WTC11 (cell line): ENCODE results near the gene FLT3LG. TPM values are rescaled to one million over a fixed set of nuclear protein-coding genes. Genes with fewer than 3 reads are reported as not detected.
"Not testable (repeated sequence)": the region's sequence is repeated elsewhere in the genome, so short reads cannot be mapped to it uniquely, and the experiment has no call there.

Experiments
- ATAC-seq: fragments of 200-7000 bp; cut with Tn5 transposase; 2 replicates; pipeline ENCODE4 v1.10.0; 2021; ENCODE audit warnings: mild to moderate bottlenecking, moderate library complexity
- CTCF ChIA-PET: fragments of 300-600 bp; sonication (Branson Sonifier 250); formaldehyde crosslinking; loops from one replicate; lab custom pipeline; 2021; ENCODE audit warnings: antibody characterized with exemption; lab: Charles Lee
- POLR2A ChIA-PET: fragments of 350-600 bp; sonication (Branson Sonifier 250); formaldehyde crosslinking; loops from one replicate; lab custom pipeline; 2021; ENCODE audit warnings: antibody characterized with exemption; lab: Charles Lee
- DNase-seq: peaks from one replicate; pipeline ENCODE4 v3.0.0; 2021; ENCODE audit warnings: low spot score
- H3K27ac Mint-ChIP-seq: 2 replicates; pipeline ENCODE4 v1.8.0; 2021; ENCODE audit warnings: mixed read lengths
- H3K27me3 Mint-ChIP-seq: 2 replicates; pipeline ENCODE4 v1.8.0; 2021; ENCODE audit warnings: low read depth, mild to moderate bottlenecking, moderate library complexity, mixed read lengths
- H3K36me3 Mint-ChIP-seq: 2 replicates; pipeline ENCODE4 v1.8.0; 2021; ENCODE audit warnings: mixed read lengths
- H3K4me1 Mint-ChIP-seq: 2 replicates; pipeline ENCODE4 v1.8.0; 2022; ENCODE audit warnings: mixed read lengths
- H3K4me3 Mint-ChIP-seq: 2 replicates; pipeline ENCODE4 v1.8.0; 2021; ENCODE audit warnings: mild to moderate bottlenecking, moderate library complexity, mixed read lengths
- H3K9me3 Mint-ChIP-seq: 2 replicates; pipeline ENCODE4 v1.8.0; 2021; ENCODE audit warnings: mixed read lengths
- CREM ChIP-seq: sonication (generic); formaldehyde crosslinking; IDR thresholded peaks from 2 replicates; pipeline ENCODE4 v1.8.1; 2022; ENCODE audit warnings: mild to moderate bottlenecking, missing genetic modification reagents, moderate library complexity
- ETV6 ChIP-seq: sonication (generic); formaldehyde crosslinking; IDR thresholded peaks from 2 replicates; pipeline ENCODE4 v1.8.1; 2022; ENCODE audit warnings: mild to moderate bottlenecking, missing genetic modification reagents
- JUN ChIP-seq: sonication (generic); formaldehyde crosslinking; IDR thresholded peaks from 2 replicates; pipeline ENCODE4 v1.8.0; 2023; ENCODE audit warnings: mild to moderate bottlenecking, missing genetic modification reagents
- NR1H2 ChIP-seq: sonication (generic); formaldehyde crosslinking; IDR thresholded peaks from 2 replicates; pipeline ENCODE4 v1.9.0; 2021; ENCODE audit warnings: mild to moderate bottlenecking, moderate library complexity, missing genetic modification reagents
- SP1 ChIP-seq: sonication (generic); formaldehyde crosslinking; conservative IDR thresholded peaks from 2 replicates; pipeline ENCODE4 v1.8.1; 2022; ENCODE audit warnings: missing genetic modification reagents
- ZNF263 ChIP-seq: sonication (generic); formaldehyde crosslinking; IDR thresholded peaks from 2 replicates; pipeline ENCODE4 v1.8.1; 2022; ENCODE audit warnings: low read depth, mild to moderate bottlenecking, moderate library complexity, missing genetic modification reagents
- total RNA-seq: library from RNA; stranded (reverse); gene quantifications from 3 replicates; pipeline ENCODE4 v1.2.3, GENCODE V29; 2021
- TF ChIP-seq, protein P1 (sequence below): sonication (generic); formaldehyde crosslinking; IDR thresholded peaks from 2 replicates; pipeline ENCODE4 v1.8.0; 2023; ENCODE audit warnings: missing genetic modification reagents, mild to moderate bottlenecking, borderline replicate concordance
- TF ChIP-seq, protein P2 (sequence below): sonication (generic); formaldehyde crosslinking; IDR thresholded peaks from 2 replicates; pipeline ENCODE4 v1.8.1; 2023; ENCODE audit warnings: mild to moderate bottlenecking, moderate library complexity, missing genetic modification reagents
- TF ChIP-seq, protein P3 (sequence below): sonication (generic); formaldehyde crosslinking; IDR thresholded peaks from 2 replicates; pipeline ENCODE4 v1.8.1; 2022; ENCODE audit warnings: missing genetic modification reagents, borderline replicate concordance

FLT3LG gene
- total RNA-seq, 1 experiment from 2014 or later: 2.9 TPM

DNA sequence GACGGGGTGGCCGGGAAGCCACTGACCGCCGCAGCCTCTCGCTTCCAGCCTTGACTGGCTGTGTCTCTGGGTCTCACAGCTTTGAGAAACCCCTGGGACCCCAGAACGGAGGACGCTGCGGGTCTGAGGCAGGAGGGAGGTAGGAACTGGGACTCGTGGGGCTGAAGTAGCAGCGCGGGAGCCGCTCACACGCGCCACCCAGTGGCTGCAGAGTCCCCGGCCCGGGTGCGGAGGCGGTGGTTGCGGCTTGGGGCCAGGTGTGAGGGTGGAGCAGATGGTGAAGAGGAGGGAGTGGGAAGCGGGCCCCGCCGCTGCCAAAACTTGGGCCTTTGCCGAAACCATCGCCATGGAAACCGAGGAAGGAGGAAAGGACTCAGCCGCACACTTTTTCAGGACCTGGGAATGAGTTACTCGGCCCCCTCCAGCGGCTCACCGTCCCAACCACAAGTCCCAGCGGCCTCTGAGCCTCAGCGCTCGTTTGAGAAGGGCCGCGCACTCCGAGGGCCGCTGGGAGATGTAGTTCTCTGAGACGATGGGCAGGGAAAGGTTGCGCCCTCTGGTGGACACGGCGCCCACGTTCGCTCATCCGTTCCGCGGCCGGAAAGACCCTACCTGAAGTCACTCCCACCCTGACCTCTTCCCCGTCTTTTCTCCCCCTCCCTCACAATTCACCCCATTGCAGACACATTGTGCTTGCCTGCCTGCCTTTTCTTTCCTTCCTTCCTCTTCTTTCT, 30.5 kb upstream of the FLT3LG start (continued):
- TF ChIP-seq, protein P1, sequence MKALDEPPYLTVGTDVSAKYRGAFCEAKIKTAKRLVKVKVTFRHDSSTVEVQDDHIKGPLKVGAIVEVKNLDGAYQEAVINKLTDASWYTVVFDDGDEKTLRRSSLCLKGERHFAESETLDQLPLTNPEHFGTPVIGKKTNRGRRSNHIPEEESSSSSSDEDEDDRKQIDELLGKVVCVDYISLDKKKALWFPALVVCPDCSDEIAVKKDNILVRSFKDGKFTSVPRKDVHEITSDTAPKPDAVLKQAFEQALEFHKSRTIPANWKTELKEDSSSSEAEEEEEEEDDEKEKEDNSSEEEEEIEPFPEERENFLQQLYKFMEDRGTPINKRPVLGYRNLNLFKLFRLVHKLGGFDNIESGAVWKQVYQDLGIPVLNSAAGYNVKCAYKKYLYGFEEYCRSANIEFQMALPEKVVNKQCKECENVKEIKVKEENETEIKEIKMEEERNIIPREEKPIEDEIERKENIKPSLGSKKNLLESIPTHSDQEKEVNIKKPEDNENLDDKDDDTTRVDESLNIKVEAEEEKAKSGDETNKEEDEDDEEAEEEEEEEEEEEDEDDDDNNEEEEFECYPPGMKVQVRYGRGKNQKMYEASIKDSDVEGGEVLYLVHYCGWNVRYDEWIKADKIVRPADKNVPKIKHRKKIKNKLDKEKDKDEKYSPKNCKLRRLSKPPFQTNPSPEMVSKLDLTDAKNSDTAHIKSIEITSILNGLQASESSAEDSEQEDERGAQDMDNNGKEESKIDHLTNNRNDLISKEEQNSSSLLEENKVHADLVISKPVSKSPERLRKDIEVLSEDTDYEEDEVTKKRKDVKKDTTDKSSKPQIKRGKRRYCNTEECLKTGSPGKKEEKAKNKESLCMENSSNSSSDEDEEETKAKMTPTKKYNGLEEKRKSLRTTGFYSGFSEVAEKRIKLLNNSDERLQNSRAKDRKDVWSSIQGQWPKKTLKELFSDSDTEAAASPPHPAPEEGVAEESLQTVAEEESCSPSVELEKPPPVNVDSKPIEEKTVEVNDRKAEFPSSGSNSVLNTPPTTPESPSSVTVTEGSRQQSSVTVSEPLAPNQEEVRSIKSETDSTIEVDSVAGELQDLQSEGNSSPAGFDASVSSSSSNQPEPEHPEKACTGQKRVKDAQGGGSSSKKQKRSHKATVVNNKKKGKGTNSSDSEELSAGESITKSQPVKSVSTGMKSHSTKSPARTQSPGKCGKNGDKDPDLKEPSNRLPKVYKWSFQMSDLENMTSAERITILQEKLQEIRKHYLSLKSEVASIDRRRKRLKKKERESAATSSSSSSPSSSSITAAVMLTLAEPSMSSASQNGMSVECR: no peak
- TF ChIP-seq NR1H2 (CRISPR knock-in tag): no peak
- peak; percentile 44; the same call in 1 of the 2 replicates for TF ChIP-seq ETV6 (CRISPR knock-in tag)
- TF ChIP-seq SP1 (CRISPR knock-in tag): peak; percentile 74
- TF ChIP-seq CREM (CRISPR knock-in tag): peak; percentile 12; the same call in 1 of the 2 replicates
- TF ChIP-seq, protein P2, sequence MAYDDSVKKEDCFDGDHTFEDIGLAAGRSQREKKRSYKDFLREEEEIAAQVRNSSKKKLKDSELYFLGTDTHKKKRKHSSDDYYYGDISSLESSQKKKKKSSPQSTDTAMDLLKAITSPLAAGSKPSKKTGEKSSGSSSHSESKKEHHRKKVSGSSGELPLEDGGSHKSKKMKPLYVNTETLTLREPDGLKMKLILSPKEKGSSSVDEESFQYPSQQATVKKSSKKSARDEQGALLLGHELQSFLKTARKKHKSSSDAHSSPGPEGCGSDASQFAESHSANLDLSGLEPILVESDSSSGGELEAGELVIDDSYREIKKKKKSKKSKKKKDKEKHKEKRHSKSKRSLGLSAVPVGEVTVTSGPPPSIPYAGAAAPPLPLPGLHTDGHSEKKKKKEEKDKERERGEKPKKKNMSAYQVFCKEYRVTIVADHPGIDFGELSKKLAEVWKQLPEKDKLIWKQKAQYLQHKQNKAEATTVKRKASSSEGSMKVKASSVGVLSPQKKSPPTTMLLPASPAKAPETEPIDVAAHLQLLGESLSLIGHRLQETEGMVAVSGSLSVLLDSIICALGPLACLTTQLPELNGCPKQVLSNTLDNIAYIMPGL (CRISPR knock-in tag): peak; percentile 73; the same call in 1 of the 2 replicates

DNA sequence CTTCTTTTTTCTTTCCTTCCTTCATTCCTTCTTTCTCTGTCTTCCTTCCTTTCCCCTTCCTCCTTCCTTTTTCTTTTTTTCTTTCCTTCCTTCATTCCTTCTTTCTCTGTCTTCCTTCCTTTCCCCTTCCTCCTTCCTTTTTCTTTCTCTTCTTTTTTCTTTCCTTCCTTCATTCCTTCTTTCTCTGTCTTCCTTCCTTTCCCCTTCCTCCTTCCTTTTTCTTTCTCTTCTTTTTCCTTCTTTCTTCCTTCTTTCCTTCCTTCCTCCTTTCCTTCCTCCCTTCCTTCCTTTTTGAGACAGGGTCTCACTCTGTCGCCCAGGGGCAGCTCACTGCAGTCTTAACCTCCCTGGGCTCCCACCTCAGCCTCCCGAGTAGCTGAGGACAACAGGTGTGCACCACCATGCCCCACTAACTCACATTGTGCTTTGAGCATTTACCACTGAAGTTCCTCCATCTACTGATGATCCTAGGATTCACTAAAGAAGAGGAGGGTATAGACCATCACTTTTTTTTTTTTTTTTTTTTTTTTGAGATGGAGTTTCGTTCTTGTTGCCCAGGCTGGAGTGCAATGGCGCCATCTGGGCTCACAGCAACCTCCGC, 29.8 kb upstream of the FLT3LG start:
- not testable (repeated sequence) for DNase-seq, H3K9me3 Mint-ChIP-seq, ATAC-seq
- H3K4me1 Mint-ChIP-seq: peaks cover 37% of the 10 kb centered on the region
- ChIA-PET CTCF (interaction anchor here (0.6 to 2.7 kb wide), 12 partner anchors 9 to 1921 kb away, joined by 3 to 20 read pairs (median 5); partner anchors contain the start of genes ALDH16A1 and DKKL1), POLR2A (interaction anchor here (0.7 kb wide), 1 partner anchor 53 kb away, joined by 5 read pairs; no protein-coding TSS in a partner anchor)
- peaks cover 15% of the 10 kb centered on the region for H3K36me3 Mint-ChIP-seq
- TF ChIP-seq, protein P3, sequence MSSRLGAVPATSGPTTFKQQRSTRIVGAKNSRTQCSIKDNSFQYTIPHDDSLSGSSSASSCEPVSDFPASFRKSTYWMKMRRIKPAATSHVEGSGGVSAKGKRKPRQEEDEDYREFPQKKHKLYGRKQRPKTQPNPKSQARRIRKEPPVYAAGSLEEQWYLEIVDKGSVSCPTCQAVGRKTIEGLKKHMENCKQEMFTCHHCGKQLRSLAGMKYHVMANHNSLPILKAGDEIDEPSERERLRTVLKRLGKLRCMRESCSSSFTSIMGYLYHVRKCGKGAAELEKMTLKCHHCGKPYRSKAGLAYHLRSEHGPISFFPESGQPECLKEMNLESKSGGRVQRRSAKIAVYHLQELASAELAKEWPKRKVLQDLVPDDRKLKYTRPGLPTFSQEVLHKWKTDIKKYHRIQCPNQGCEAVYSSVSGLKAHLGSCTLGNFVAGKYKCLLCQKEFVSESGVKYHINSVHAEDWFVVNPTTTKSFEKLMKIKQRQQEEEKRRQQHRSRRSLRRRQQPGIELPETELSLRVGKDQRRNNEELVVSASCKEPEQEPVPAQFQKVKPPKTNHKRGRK (CRISPR knock-in tag): 0 out of 2 replicates have a peak, but pooled peaks have one; percentile 23
- H3K27ac Mint-ChIP-seq: peak overlapping the region; percentile 87
- H3K4me3 Mint-ChIP-seq: peak overlapping the region; percentile 63
- H3K27me3 Mint-ChIP-seq: peaks cover 32% of the 10 kb centered on the region

DNA sequence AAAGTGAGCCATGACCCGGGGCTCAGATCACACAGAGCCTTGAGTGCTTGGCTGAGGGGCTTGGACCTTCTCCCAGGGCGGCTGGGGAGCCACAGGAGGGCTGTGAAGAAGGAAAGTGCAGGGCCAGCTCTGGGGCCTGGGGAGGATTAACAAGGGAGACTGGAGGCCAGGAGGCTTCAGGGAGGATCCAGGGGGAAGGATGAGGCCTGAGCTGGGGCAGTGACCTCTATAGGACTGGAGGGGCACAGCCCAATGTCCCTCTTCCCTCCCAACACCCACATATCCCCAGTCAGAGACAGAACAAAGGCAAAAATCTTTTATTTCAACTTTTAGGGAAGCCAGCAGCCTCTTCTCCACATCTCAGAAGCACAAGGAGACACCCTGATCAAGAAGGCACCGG, 28.0 kb upstream of the FLT3LG start:
- no peak for ATAC-seq
- H3K27ac Mint-ChIP-seq: peak overlapping the region; percentile 90
- ChIA-PET POLR2A (no interaction called here), CTCF (interaction anchor here (0.6 to 2.7 kb wide), 6 partner anchors 9 to 699 kb away, joined by 5 to 20 read pairs (median 6); partner anchors contain the start of genes DKKL1 and IZUMO1)
- peaks cover 30% of the 10 kb centered on the region for H3K36me3 Mint-ChIP-seq
- no peaks in the 10 kb centered on the region for H3K9me3 Mint-ChIP-seq
- no peak for DNase-seq
- no peak overlapping the region for H3K4me3 Mint-ChIP-seq
- H3K4me1 Mint-ChIP-seq: peaks cover 40% of the 10 kb centered on the region
- TF ChIP-seq ZNF263 (CRISPR knock-in tag) (peak; percentile 82; the same call in 1 of the 2 replicates), JUN (CRISPR knock-in tag) (no peak)
- peaks cover 14% of the 10 kb centered on the region for H3K27me3 Mint-ChIP-seq
